ENCODE measurements around the gene S100A9. TPM values are rescaled to one million over a fixed set of nuclear protein-coding genes. Genes with fewer than 3 reads are reported as not detected.

S100A9 gene
- total RNA-seq, 1 experiment from 2014 or later, result 0.33 TPM

DNA sequence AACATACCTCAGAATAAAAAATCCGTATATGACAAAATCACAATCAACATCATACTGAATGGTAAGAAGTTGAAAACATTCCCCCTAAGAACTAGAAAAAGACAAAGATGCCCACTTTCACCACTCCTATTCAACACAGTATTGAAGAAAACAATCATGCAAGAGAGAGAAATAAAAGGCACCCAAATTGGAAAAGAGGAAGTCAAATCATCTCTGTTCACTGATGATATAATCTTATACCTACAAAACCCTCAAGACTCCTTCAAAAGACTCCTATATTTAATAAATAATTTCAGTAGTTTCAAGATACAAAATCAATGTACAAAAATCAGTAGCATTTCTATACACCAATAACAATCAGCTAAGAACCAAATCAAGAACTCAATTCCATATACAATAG lies 23.8 kb upstream of the S100A9 start:
- DNase-seq (ENCODE audit: low spot score), result no peak
- Mint-ChIP-seq H3K4me1 (no peaks in the 10 kb centered on the region), H3K27me3 (ENCODE audit: low read depth) (peaks cover 20% of the 10 kb centered on the region), H3K36me3 (peaks cover 8% of the 10 kb centered on the region; the same call in 1 of the 2 replicates), H3K4me3 (no peak overlapping the region), H3K9me3 (peaks cover 46% of the 10 kb centered on the region), H3K27ac (no peak overlapping the region)
- no peak for ATAC-seq
- no peak for TF ChIP-seq ZNF138 (CRISPR knock-in tag; conservative IDR thresholded peaks at IDR 0.05)
- TF ChIP-seq, protein P1, sequence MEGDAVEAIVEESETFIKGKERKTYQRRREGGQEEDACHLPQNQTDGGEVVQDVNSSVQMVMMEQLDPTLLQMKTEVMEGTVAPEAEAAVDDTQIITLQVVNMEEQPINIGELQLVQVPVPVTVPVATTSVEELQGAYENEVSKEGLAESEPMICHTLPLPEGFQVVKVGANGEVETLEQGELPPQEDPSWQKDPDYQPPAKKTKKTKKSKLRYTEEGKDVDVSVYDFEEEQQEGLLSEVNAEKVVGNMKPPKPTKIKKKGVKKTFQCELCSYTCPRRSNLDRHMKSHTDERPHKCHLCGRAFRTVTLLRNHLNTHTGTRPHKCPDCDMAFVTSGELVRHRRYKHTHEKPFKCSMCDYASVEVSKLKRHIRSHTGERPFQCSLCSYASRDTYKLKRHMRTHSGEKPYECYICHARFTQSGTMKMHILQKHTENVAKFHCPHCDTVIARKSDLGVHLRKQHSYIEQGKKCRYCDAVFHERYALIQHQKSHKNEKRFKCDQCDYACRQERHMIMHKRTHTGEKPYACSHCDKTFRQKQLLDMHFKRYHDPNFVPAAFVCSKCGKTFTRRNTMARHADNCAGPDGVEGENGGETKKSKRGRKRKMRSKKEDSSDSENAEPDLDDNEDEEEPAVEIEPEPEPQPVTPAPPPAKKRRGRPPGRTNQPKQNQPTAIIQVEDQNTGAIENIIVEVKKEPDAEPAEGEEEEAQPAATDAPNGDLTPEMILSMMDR (IDR thresholded peaks at IDR 0.05), result no peak
- no peak for TF ChIP-seq PRRX2 (CRISPR knock-in tag; IDR thresholded peaks at IDR 0.05)
- TF ChIP-seq IRF2 (CRISPR knock-in tag; IDR thresholded peaks at IDR 0.05; ENCODE audit: borderline replicate concordance, low read depth), result no peak
- TF ChIP-seq ESRRA (CRISPR knock-in tag; IDR thresholded peaks at IDR 0.05; ENCODE audit: borderline replicate concordance), result no peak
- TF ChIP-seq, protein P2, sequence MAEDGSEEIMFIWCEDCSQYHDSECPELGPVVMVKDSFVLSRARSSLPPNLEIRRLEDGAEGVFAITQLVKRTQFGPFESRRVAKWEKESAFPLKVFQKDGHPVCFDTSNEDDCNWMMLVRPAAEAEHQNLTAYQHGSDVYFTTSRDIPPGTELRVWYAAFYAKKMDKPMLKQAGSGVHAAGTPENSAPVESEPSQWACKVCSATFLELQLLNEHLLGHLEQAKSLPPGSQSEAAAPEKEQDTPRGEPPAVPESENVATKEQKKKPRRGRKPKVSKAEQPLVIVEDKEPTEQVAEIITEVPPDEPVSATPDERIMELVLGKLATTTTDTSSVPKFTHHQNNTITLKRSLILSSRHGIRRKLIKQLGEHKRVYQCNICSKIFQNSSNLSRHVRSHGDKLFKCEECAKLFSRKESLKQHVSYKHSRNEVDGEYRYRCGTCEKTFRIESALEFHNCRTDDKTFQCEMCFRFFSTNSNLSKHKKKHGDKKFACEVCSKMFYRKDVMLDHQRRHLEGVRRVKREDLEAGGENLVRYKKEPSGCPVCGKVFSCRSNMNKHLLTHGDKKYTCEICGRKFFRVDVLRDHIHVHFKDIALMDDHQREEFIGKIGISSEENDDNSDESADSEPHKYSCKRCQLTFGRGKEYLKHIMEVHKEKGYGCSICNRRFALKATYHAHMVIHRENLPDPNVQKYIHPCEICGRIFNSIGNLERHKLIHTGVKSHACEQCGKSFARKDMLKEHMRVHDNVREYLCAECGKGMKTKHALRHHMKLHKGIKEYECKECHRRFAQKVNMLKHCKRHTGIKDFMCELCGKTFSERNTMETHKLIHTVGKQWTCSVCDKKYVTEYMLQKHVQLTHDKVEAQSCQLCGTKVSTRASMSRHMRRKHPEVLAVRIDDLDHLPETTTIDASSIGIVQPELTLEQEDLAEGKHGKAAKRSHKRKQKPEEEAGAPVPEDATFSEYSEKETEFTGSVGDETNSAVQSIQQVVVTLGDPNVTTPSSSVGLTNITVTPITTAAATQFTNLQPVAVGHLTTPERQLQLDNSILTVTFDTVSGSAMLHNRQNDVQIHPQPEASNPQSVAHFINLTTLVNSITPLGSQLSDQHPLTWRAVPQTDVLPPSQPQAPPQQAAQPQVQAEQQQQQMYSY (CRISPR knock-in tag; IDR thresholded peaks at IDR 0.05), result no peak
- TF ChIP-seq GABPB1 (CRISPR knock-in tag; IDR thresholded peaks at IDR 0.05), result no peak
- TF ChIP-seq, protein P3, sequence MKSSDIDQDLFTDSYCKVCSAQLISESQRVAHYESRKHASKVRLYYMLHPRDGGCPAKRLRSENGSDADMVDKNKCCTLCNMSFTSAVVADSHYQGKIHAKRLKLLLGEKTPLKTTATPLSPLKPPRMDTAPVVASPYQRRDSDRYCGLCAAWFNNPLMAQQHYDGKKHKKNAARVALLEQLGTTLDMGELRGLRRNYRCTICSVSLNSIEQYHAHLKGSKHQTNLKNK (CRISPR knock-in tag; IDR thresholded peaks at IDR 0.05), result no peak
- TF ChIP-seq CREM (CRISPR knock-in tag; IDR thresholded peaks at IDR 0.05), result no peak
- no peak for TF ChIP-seq TP53 (CRISPR knock-in tag; IDR thresholded peaks at IDR 0.05)
- no peak for TF ChIP-seq JUN (CRISPR knock-in tag; IDR thresholded peaks at IDR 0.05)
- TF ChIP-seq, protein P4, sequence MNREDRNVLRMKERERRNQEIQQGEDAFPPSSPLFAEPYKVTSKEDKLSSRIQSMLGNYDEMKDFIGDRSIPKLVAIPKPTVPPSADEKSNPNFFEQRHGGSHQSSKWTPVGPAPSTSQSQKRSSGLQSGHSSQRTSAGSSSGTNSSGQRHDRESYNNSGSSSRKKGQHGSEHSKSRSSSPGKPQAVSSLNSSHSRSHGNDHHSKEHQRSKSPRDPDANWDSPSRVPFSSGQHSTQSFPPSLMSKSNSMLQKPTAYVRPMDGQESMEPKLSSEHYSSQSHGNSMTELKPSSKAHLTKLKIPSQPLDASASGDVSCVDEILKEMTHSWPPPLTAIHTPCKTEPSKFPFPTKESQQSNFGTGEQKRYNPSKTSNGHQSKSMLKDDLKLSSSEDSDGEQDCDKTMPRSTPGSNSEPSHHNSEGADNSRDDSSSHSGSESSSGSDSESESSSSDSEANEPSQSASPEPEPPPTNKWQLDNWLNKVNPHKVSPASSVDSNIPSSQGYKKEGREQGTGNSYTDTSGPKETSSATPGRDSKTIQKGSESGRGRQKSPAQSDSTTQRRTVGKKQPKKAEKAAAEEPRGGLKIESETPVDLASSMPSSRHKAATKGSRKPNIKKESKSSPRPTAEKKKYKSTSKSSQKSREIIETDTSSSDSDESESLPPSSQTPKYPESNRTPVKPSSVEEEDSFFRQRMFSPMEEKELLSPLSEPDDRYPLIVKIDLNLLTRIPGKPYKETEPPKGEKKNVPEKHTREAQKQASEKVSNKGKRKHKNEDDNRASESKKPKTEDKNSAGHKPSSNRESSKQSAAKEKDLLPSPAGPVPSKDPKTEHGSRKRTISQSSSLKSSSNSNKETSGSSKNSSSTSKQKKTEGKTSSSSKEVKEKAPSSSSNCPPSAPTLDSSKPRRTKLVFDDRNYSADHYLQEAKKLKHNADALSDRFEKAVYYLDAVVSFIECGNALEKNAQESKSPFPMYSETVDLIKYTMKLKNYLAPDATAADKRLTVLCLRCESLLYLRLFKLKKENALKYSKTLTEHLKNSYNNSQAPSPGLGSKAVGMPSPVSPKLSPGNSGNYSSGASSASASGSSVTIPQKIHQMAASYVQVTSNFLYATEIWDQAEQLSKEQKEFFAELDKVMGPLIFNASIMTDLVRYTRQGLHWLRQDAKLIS (CRISPR knock-in tag; IDR thresholded peaks at IDR 0.05; ENCODE audit: borderline replicate concordance), result no peak
- no peak for TF ChIP-seq MYBL2 (CRISPR knock-in tag; IDR thresholded peaks at IDR 0.05)
- TF ChIP-seq ELF4 (CRISPR knock-in tag; IDR thresholded peaks at IDR 0.05; ENCODE audit: low read depth), result no peak
- TF ChIP-seq, protein P5, sequence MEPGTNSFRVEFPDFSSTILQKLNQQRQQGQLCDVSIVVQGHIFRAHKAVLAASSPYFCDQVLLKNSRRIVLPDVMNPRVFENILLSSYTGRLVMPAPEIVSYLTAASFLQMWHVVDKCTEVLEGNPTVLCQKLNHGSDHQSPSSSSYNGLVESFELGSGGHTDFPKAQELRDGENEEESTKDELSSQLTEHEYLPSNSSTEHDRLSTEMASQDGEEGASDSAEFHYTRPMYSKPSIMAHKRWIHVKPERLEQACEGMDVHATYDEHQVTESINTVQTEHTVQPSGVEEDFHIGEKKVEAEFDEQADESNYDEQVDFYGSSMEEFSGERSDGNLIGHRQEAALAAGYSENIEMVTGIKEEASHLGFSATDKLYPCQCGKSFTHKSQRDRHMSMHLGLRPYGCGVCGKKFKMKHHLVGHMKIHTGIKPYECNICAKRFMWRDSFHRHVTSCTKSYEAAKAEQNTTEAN (CRISPR knock-in tag; IDR thresholded peaks at IDR 0.05), result no peak
- TF ChIP-seq, protein P6, sequence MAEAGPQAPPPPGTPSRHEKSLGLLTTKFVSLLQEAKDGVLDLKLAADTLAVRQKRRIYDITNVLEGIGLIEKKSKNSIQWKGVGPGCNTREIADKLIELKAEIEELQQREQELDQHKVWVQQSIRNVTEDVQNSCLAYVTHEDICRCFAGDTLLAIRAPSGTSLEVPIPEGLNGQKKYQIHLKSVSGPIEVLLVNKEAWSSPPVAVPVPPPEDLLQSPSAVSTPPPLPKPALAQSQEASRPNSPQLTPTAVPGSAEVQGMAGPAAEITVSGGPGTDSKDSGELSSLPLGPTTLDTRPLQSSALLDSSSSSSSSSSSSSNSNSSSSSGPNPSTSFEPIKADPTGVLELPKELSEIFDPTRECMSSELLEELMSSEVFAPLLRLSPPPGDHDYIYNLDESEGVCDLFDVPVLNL (CRISPR knock-in tag; IDR thresholded peaks at IDR 0.05; ENCODE audit: borderline replicate concordance, low read depth), result no peak
- TF ChIP-seq, protein P7, sequence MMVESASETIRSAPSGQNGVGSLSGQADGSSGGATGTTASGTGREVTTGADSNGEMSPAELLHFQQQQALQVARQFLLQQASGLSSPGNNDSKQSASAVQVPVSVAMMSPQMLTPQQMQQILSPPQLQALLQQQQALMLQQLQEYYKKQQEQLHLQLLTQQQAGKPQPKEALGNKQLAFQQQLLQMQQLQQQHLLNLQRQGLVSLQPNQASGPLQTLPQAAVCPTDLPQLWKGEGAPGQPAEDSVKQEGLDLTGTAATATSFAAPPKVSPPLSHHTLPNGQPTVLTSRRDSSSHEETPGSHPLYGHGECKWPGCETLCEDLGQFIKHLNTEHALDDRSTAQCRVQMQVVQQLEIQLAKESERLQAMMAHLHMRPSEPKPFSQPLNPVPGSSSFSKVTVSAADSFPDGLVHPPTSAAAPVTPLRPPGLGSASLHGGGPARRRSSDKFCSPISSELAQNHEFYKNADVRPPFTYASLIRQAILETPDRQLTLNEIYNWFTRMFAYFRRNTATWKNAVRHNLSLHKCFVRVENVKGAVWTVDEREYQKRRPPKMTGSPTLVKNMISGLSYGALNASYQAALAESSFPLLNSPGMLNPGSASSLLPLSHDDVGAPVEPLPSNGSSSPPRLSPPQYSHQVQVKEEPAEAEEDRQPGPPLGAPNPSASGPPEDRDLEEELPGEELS (CRISPR knock-in tag; IDR thresholded peaks at IDR 0.05), result no peak
- TF ChIP-seq, protein P8, sequence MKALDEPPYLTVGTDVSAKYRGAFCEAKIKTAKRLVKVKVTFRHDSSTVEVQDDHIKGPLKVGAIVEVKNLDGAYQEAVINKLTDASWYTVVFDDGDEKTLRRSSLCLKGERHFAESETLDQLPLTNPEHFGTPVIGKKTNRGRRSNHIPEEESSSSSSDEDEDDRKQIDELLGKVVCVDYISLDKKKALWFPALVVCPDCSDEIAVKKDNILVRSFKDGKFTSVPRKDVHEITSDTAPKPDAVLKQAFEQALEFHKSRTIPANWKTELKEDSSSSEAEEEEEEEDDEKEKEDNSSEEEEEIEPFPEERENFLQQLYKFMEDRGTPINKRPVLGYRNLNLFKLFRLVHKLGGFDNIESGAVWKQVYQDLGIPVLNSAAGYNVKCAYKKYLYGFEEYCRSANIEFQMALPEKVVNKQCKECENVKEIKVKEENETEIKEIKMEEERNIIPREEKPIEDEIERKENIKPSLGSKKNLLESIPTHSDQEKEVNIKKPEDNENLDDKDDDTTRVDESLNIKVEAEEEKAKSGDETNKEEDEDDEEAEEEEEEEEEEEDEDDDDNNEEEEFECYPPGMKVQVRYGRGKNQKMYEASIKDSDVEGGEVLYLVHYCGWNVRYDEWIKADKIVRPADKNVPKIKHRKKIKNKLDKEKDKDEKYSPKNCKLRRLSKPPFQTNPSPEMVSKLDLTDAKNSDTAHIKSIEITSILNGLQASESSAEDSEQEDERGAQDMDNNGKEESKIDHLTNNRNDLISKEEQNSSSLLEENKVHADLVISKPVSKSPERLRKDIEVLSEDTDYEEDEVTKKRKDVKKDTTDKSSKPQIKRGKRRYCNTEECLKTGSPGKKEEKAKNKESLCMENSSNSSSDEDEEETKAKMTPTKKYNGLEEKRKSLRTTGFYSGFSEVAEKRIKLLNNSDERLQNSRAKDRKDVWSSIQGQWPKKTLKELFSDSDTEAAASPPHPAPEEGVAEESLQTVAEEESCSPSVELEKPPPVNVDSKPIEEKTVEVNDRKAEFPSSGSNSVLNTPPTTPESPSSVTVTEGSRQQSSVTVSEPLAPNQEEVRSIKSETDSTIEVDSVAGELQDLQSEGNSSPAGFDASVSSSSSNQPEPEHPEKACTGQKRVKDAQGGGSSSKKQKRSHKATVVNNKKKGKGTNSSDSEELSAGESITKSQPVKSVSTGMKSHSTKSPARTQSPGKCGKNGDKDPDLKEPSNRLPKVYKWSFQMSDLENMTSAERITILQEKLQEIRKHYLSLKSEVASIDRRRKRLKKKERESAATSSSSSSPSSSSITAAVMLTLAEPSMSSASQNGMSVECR (CRISPR knock-in tag; IDR thresholded peaks at IDR 0.05; ENCODE audit: borderline replicate concordance), result no peak
- TF ChIP-seq NFATC4 (CRISPR knock-in tag; IDR thresholded peaks at IDR 0.05), result no peak
- ChIA-PET CTCF (no interaction called here), POLR2A (no interaction called here)
